ENCODE measurements around the gene NPTX1.

NPTX1 gene

GRCh38 chr17:80426671-80427326 lies 49.6 kb downstream of the NPTX1 start:
- peak; percentile 88 for DNase-seq (ENCODE audit: low spot score)

- DNase-seq (ENCODE audit: low spot score) = no peak
Measured at GRCh38 chr17:80425835-80426426, 50.5 kb downstream of the NPTX1 start.

DNA sequence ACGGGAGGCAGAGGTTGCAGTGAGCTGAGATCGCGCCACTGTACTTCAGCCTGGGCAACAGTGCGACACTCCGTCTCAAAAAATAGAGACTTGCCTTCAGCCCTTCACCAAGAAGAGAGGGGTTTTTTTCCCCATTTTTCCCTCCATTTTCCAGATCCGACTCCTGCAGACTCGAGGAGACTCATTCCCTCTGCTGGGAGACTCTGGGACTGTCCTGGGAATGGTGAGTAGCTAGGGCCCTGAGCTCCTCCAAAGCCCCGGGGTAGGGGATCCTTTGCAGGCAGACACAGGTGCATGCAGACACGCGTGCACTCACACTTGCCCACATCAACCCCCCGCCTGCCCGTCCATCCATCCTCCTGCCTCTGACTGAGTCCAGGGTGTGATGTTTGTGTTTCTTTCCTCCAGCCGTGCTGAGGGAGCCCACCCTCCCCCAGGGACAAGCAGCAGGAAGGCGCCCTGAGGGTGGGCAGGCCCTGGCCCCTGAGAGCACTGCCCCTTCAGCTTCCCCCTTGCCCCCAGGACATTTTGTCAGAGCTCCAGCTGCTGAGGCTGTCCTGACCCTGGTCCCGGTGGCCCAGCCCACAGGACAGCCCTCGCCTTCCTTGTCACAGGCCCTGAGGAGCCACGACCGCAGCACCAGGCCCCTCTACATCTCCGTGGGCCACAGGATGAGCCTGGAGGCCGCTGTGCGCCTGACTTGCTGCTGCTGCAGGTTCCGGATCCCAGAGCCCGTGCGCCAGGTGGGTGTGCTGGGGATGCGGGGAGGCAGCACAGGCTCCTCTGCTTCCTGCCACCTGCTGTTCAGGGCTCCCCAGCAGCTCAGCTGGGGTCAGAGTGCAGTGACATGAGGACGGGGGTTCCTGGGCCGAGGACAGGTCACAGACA lies 51.3 kb downstream of the NPTX1 start:
- no peak for DNase-seq (ENCODE audit: low spot score)

DNA sequence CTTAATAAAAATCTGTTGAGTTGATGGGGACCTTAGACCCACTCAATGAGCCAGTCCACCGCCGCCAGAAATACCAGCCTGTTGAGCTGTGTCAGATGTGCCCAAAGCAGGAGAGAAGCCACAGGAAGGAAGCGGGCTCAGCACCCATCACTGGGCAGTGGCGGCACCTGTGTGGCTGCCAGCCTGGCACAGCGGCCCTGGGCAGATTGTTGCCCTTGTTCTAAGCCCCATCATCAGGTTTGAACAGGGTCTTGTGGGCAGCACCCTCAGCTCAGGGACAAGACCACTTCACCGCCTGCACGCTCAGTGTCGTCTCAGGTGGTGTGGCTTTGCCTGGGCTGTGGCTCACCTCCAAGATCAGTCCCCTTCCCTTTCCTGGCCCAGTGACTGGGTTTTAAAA lies 52.1 kb downstream of the NPTX1 start:
- DNase-seq (ENCODE audit: low spot score) = no peak

DNA sequence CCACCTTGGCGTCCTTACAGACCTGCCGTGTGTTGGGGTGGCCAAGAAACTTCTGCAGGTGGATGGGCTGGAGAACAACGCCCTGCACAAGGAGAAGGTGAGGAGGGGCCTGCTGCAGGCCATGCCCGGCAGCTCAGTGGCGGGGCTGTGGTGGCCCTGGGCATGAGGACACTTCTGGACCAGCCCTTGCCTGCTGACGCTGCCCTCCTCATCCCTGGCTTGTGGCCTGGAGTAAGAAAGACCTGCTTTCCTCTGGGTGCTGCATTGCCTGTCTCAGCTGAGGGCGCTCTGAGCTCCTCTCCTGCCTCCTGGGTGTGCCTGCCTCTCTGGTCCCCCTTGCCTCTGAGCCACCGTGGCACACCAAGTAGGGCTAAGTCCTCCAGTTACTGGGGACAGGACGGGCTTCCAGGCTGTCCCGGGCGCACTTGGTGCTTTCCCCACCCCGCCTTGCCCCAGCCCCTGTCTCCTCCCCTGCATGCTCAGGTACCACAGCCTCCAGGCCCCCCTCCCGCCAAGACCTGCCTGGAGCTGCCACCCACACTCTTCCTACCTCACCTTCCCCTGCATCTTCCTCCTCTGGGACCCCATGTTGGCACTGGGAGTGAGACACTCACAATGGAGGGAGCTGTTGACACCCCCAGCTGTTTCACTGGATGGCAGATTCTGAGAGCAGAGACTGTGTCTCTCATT lies 52.7 kb downstream of the NPTX1 start:
- DNase-seq (ENCODE audit: low spot score) = no peak

DNA sequence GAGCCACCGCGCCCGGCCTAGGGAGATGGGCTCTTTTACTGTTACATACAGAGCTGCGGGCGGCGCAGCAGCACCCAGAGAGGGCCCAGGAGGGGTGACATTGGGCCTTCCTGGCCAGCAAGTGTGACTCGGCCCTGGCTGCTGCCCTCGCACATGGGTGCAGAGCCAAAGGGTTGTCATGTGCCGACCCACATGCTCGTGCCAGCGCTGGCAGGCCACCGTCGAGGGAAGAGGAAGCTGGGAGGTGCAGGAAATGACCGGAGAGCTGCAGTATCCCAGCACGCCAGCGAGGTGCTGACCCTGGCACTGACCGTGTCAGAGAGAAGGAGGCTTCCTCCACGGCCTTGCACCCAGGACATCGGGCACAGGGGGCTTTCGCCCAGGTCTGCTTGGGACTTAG lies 53.4 kb downstream of the NPTX1 start:
- no peak for DNase-seq (ENCODE audit: low spot score)

GRCh38 chr17:80422276-80422675 lies 54.1 kb downstream of the NPTX1 start:
- no peak for DNase-seq (ENCODE audit: low spot score)

DNA sequence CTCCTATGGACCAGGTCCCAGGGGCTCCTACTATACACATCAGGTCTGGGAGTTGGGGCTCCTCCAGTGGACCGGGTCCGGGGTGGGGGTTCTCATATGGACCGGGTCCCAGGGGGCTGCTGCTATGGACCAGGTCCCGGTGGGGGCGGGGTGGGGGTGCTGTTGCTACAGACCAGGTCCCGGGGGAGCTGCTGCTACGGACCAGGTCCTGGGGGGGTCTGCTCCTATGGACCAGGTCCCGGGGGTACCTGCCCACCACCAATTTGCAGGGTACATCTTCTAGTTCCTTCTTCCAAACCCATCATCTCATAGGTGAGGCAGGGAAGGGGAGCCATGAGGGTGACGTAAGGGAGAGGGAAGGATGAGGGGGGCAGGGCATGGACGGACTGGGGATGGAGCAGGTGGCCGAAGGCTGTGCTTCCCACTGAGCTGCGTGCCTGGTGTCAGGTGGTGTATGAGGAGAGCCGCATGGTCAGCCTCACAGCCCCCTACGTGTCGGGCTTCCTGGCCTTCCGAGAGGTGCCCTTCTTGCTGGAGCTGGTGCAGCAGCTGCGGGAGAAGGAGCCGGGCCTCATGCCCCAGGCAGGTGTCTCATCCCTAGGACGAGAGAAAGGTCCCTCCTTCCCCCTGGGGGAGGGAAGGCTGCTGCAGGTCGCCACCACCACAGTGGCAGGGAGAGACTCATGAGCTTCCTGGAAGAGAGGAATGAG lies 54.9 kb downstream of the NPTX1 start:
- DNase-seq (ENCODE audit: low spot score) = no peak

GRCh38 chr17:80419255-80419654 lies 57.2 kb downstream of the NPTX1 start:
- DNase-seq (ENCODE audit: low spot score) = no peak

DNA sequence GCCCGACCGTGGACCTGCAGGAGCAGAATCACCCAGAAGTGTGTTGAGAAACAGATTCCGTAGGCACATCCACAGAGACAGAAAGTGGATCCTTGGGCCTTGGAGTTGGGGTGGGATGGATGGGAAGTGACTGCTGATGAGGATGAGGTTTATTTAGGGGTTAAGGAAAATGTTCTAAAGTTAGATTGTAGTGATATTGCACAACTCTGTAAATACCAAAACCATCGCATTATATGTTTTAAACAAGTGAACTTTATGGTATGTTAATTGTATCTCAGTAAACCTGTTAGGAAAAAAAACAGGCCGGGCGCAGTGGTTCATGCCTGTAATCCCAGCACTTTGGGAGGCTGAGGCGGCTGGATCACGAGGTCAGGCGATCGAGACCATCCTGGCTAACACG lies 57.8 kb downstream of the NPTX1 start:
- no peak for DNase-seq (ENCODE audit: low spot score)

Measured in activated CD4-positive, alpha-beta T cell treated with anti-CD3 and anti-CD28 coated beads, Interleukin-2, Interleukin-4, amounts not matched to agents 100 ng/mL and 50 ng/mL, durations not matched to agents 16 hours and 8 hours (primary cell).